HG02970 (cell line): Measurements from ENCODE around the gene TRABD2A.

Experiments
- ATAC-seq: cut with Tn5 transposase; IDR thresholded peaks from one replicate; pipeline ENCODE4 v1.9.1; 2021; ENCODE audit warnings: mild to moderate bottlenecking, moderate library complexity, moderate number of reproducible peaks; ENCODE audit not compliant: unreplicated experiment, low FRiP score

The TRABD2A gene

GRCh38 chr2:84856787-84857186 lies 24.1 kb downstream of the TRABD2A start:
- no peak for ATAC-seq

GRCh38 chr2:84855731-84856130 lies 25.2 kb downstream of the TRABD2A start:
- ATAC-seq, result no peak

DNA sequence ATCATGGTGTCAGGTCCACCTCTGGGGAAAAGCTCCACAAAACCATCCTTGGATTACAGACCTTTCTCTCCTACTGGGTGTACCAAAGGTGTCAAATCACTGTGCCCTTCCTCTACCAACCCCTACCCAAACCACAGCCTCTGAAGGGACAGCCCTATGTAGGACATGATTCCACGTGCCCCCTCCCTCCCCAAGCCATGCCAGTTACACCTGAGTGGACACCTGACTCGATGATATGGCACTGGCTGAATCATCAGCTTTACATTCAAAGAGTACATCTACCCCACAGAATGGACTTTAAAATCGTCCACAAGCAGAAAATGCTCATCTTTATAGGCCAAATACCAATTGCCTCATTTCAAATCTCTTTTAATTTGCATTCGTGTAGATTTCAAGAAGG lies 26.0 kb downstream of the TRABD2A start:
- ATAC-seq, result no peak

- no peak for ATAC-seq
Observed at GRCh38 chr2:84851876-84852275, 29.0 kb downstream of the TRABD2A start.

- ATAC-seq, result no peak
Observed at GRCh38 chr2:84850471-84850870, 30.4 kb downstream of the TRABD2A start.

- no peak for ATAC-seq
Observed at GRCh38 chr2:84849271-84849952, 31.5 kb downstream of the TRABD2A start.

DNA sequence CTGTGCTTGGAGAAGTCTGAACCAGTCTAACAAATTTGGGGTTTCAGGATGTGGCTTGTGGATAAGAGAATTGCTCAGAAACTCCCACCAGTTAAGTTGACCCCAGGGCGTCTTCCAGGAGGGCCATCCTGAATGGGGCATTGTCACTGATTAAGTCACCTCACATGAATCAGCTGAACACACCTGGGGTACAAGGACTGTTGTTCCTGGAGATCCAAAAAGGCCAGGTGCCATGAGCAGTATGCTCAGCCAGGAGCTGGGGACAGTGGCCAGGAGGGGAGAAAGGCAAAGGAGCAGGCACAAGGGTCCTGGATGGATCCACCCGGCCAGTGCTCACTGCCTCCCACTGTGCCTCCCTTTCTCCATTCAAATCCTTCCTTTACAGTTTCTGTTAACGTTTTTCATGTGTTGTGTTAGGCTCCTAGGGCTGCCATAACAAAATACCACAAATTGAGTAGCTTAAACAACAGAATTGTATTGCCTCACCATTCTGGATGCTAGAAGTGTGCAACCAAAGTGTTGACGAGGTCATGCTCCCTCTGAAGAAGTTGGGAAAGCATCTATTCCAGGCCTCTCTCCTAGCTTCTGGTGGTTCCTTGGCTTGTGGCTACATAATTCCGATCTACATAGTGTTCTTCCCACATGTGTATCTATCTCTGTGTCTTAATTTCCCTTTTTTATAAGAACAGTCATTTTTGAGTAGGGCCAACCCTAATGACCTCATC lies 33.4 kb downstream of the TRABD2A start:
- ATAC-seq, result no peak

- no peak for ATAC-seq
Observed at GRCh38 chr2:84846741-84847142, 34.1 kb downstream of the TRABD2A start.

DNA sequence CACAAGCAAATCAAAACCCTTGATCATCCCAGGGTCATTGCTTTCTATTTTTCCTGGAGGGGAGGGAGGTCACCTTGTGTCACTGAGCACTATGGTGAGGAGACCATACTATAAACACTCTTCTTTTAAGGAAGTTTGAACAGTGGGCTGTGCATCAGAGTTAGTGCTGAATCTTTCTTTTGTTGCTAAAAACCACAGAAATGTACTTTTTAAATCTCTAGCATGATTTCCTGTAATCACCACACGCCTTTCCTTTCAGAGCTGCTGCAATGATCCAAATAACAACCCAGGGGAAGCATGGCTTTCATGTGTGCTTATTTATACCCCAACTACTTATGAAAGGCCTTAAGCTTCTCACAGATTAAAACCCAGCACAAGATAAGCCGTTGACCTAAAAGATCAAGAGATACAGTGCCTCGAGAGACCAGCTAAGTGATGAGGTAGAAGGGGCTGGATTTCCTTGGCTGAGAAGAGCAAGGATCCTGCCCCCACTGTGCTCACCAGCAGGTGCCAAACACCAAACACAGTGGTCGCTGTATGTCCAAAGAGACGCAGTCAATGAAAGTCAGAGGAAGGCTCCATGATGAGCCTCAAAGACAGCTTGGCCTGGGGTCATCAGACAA lies 34.7 kb downstream of the TRABD2A start:
- no peak for ATAC-seq

DNA sequence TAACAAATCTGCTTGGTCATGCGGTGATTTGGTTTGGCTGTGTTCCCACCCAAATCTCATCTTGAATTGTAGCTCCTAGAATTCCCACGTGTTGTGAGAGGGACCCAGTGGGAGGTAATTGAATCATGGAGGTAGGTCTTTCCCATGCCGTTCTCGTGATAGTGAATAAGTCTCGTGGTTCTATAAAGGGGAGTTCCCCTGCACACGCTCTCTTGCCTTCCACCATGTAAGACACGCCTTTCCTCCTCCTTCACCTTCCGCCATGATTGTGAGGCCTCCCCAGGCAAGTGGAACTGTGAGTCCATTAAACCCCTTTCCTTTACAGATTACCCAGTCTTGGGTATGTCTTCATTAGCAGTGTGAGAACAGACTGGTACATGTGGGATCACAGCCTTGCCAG lies 36.7 kb downstream of the TRABD2A start:
- ATAC-seq, result no peak

- ATAC-seq, result no peak
Observed at GRCh38 chr2:84841577-84841976, 39.3 kb downstream of the TRABD2A start.

DNA sequence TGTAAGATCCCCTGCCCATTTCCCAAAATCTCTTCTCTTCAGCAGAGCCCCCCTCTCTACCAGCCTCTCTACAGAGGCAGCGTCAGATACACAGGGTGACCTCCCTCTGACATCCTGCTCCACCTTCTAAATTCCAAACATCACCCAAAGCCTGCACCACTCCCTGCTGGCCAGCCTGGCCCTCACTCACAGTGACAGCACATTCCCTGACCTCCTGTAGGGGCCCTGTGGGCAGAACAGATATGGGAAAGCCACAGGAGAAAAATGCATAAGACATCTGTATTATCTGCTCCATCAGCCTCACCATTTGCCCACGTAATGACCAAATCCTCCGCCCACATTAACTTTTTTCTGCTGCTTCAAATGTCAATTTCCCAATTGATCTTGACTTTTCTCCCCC lies 40.6 kb downstream of the TRABD2A start:
- ATAC-seq, result no peak

GRCh38 chr2:84839851-84840250 lies 41.0 kb downstream of the TRABD2A start:
- no peak for ATAC-seq

DNA sequence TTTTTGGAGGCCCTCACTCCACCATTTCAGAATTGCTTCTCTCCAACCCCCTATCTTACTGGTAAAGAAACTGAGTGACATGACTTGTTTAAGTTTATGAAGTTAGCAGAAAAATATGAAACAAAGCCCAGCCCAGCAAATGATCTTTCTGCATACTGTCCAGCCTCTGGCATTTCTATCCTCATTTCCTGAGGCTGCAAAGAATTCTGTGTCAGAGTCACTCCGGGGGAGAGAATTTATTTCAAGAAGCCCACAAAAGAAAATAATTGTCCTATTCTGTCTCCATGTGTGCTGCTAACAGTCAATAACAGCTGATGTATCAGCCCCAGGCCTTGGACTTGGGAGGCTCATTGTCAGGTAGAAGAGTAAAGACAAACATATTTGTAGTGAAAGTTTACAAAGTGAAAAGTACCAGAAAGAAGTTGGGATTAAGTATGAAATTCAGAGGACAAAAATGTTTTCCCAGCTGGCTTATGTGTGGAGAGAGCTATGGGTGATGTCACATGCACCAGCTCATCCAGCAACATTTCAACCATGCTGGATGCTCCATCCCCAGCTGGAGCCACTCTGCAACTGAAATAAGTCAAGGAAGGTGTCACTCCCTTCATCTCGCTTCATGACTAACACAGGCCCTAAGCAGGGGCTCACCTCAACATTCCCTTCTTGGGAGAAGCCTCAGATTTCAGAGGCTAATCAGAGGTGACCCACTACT lies 42.3 kb downstream of the TRABD2A start:
- ATAC-seq, result no peak

DNA sequence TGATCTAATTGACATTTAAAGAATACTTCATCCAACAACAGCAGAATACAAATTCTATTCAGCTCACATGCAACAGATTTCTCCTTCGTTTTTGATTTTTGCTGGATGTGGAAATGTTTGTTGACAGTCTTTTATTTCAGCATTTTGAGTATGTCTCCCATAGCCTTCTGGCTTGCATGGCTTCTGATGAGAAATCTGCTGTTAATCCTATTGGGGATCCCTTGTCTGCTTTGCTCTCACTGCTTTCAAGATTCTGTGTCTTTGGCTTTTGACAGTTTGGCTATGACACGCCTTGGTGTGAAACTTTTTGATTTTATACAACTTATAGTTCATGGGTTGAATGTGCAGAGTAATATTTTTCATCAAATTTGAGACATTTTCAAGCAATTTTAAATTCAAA lies 44.7 kb downstream of the TRABD2A start:
- no peak for ATAC-seq

GRCh38 chr2:84833481-84834150 lies 47.3 kb downstream of the TRABD2A start:
- no peak for ATAC-seq

GRCh38 chr2:84832772-84833461 lies 48.0 kb downstream of the TRABD2A start:
- ATAC-seq, result no peak

DNA sequence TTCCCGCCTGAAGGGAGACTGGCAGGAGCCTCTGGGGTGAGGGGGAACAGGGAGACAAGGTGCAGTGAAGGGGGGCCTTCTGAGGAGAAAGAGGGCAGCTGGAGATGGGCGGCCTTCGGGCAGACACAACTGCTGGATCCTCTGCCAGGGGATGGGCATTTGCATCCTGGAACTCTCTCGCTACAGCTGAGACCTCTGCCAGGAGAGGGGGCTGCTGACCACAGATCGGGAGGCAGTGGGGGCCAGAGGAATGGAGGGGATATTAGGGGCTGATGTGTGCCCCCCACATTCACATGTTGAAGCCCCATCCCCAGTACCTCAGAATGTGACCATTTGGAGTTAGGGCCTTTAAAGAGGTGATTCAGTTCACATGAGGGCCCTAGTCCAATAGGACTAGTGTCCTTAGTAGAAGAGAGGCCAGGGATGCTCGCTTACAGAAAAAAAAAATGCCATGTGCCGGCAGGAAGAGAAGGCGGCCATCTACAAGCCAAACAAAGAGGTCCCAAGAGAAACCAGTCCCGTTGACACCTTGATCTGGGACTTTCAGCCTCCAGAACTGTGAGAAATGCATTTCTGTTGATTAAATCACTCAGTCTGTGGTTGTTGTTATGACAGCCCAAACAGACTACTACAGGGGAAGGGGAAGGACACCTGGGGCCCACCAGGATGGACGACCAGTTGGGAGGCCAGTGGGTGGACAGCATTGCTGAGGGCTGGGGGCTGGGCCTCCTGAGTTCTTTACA lies 50.0 kb downstream of the TRABD2A start:
- ATAC-seq, result no peak

GRCh38 chr2:84830095-84830494 lies 50.8 kb downstream of the TRABD2A start:
- ATAC-seq, result no peak
